CD14-positive monocyte (primary cell): Measurements from ENCODE around the gene NTM. TPM values are rescaled to one million over a fixed set of nuclear protein-coding genes. Genes with fewer than 3 reads are reported as not detected.

Experiments used
- DNase-seq, 3 donors: peaks; one replicate each; pipeline ENCODE4 v3.0.0-alpha.2; 2011 to 2022
- H2AFZ ChIP-seq: 2 replicates; pipeline ENCODE4 v1.6.0; 2012; ENCODE audit warnings: mild to moderate bottlenecking, low read depth, low read length, inconsistent platforms; ENCODE audit not compliant: insufficient read depth, poor library complexity, severe bottlenecking
- H3K27ac ChIP-seq, 2 donors: 1 replicate in 1 of 2; 2 replicates in 1 of 2; pipeline ENCODE4 v1.5.1; 2012 to 2013; ENCODE audit warnings: low read length in 2 of 2, control low read depth in 1 of 2, inconsistent platforms in 1 of 2, low read depth in 1 of 2, mild to moderate bottlenecking in 1 of 2
- H3K27me3 ChIP-seq, 2 donors: one replicate each; pipeline versions ENCODE4 v1.6.0 to v1.6.1; 2011 to 2013; ENCODE audit warnings: low read length in 2 of 2; ENCODE audit not compliant: control insufficient read depth in 2 of 2, insufficient read depth in 2 of 2
- H3K36me3 ChIP-seq, 2 donors: replicated peaks in 1 of 2; 1 replicate in 1 of 2; 2 replicates in 1 of 2; pipeline versions ENCODE4 v1.5.1 to v1.6.1; 2012 to 2013; ENCODE audit warnings: low read length in 2 of 2, control low read depth in 1 of 2, inconsistent platforms in 1 of 2, mild to moderate bottlenecking in 1 of 2; ENCODE audit not compliant: insufficient read depth in 2 of 2, control insufficient read depth in 1 of 2
- H3K4me1 ChIP-seq, 2 donors: 1 replicate in 1 of 2; 2 replicates in 1 of 2; pipeline versions ENCODE4 v1.5.1 to v1.6.1; 2012 to 2013; ENCODE audit warnings: low read length in 2 of 2, control low read depth in 1 of 2, inconsistent platforms in 1 of 2, mild to moderate bottlenecking in 1 of 2, moderate library complexity in 1 of 2; ENCODE audit not compliant: insufficient read depth in 2 of 2, control insufficient read depth in 1 of 2
- H3K4me2 ChIP-seq: replicated peaks from 2 replicates; pipeline ENCODE3; 2012; ENCODE audit warnings: low read length, moderate library complexity, mild to moderate bottlenecking; ENCODE audit not compliant: poor library complexity, severe bottlenecking; ENCODE audit errors: extremely low read depth
- H3K4me3 ChIP-seq, 3 experiments: fragments of 200-600 bp in 1 of 3; sonication (generic) in 1 of 3; replicated peaks in 1 of 3; 1 replicate in 2 of 3; 2 replicates in 1 of 3; pipeline ENCODE4 v1.5.1; 2011 to 2013; ENCODE audit warnings: low read length in 3 of 3, mild to moderate bottlenecking in 3 of 3, control low read depth in 2 of 3, low read depth in 2 of 3, inconsistent platforms in 1 of 3, moderate library complexity in 1 of 3
- H3K79me2 ChIP-seq: 2 replicates; pipeline ENCODE4 v1.6.0; 2012; ENCODE audit warnings: mild to moderate bottlenecking, control low read depth, inconsistent platforms, low read length, moderate library complexity; ENCODE audit not compliant: insufficient read depth
- H3K9ac ChIP-seq: 2 replicates; pipeline ENCODE4 v1.6.0; 2017; ENCODE audit warnings: low read length, mild to moderate bottlenecking; ENCODE audit not compliant: insufficient read depth, poor library complexity, severe bottlenecking
- H3K9me3 ChIP-seq, 2 donors: replicated peaks in 1 of 2; 1 replicate in 1 of 2; 2 replicates in 1 of 2; pipeline versions ENCODE4 v1.5.1 to v1.6.1; 2012 to 2013; ENCODE audit warnings: low read length in 2 of 2, control low read depth in 1 of 2; ENCODE audit not compliant: control insufficient read depth in 1 of 2, insufficient read depth in 1 of 2
- H4K20me1 ChIP-seq: 2 replicates; pipeline ENCODE4 v1.6.0; 2012; ENCODE audit warnings: mild to moderate bottlenecking, low read length, control low read depth, moderate library complexity; ENCODE audit not compliant: insufficient read depth
- H3K27ac Mint-ChIP-seq, 7 donors: one replicate each; pipeline ENCODE4 v1.8.0; 2020; ENCODE audit warnings: mild to moderate bottlenecking in 7 of 7, mixed read lengths in 7 of 7, moderate library complexity in 6 of 7, inconsistent platforms in 2 of 7
- H3K27me3 Mint-ChIP-seq, 3 donors: one replicate each; pipeline ENCODE4 v1.8.0; 2021 to 2022; ENCODE audit warnings: low read depth in 3 of 3, mild to moderate bottlenecking in 3 of 3, mixed read lengths in 3 of 3, moderate library complexity in 3 of 3, inconsistent platforms in 1 of 3
- H3K36me3 Mint-ChIP-seq, 2 donors: one replicate each; pipeline ENCODE4 v1.8.0; 2020; ENCODE audit warnings: mixed read lengths in 2 of 2, inconsistent platforms in 1 of 2, mild to moderate bottlenecking in 1 of 2
- H3K4me1 Mint-ChIP-seq: one replicate; pipeline ENCODE4 v1.8.0; 2020; ENCODE audit warnings: mild to moderate bottlenecking, mixed read lengths
- H3K4me3 Mint-ChIP-seq, 2 donors: one replicate each; pipeline ENCODE4 v1.8.0; 2020; ENCODE audit warnings: mild to moderate bottlenecking in 2 of 2, mixed read lengths in 2 of 2, moderate library complexity in 1 of 2
- H3K9me3 Mint-ChIP-seq, 7 donors: one replicate each; pipeline ENCODE4 v1.8.0; 2020 to 2022; ENCODE audit warnings: mixed read lengths in 7 of 7, mild to moderate bottlenecking in 6 of 7, moderate library complexity in 6 of 7, inconsistent platforms in 2 of 7
- CTCF ChIP-seq: fragments of 200-600 bp; IDR thresholded peaks from one replicate; pipeline ENCODE4 v1.8.0; 2022; ENCODE audit warnings: antibody characterized with exemption, mild to moderate bottlenecking
- WGBS: methylation state at CpG from one replicate; pipeline ENCODE4 v1.1.5; 2013; ENCODE audit warnings: missing lambda C conversion rate; ENCODE audit not compliant: insufficient coverage; 5-methylcytosine and 5-hydroxymethylcytosine counted together
- intact Hi-C, 2 donors: fragments of 100-400 bp; cut with micrococcal nuclease; formaldehyde crosslinking; loops; one replicate each; pipeline versions ENCODE4 v1.15.0 to v1.15.1; 2023
- polyA plus RNA-seq, 3 donors: library from polyadenylated mRNA; depleted of rRNA in 1 of 3; unstranded in 2 of 3; stranded (reverse) in 1 of 3; fragments of 300-500 nt in 2 of 3; fragments of >200 nt in 1 of 3; fragmentation: Illumina TruSeq in 2 of 3; gene quantifications; 1 replicate in 2 of 3; 2 replicates in 1 of 3; pipeline ENCODE4 v1.2.3, GENCODE V29; 2012 to 2021

NTM gene
- polyA plus RNA-seq, 3 donors: not detected

DNA sequence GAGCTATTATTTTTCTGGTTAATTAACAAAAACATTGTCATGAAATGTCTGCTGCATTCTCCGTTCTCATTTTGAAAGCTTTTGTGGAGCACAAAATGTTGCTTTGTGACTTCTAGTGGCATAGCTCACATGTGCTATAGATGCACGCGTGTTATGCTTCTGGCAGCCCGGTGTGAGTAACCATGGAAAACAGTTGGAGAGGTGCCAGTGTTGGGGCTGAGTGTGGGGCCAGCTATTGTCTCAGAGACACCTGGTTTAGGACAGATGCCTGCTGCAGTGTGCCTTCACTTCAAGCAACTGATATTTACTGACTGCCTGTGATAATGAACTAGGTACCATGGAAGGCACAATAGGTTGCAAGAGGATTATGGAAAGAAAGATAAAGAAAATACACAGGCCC is 760.6 kb downstream of the NTM start:
- no peaks in the 10 kb centered on the region for H3K79me2 ChIP-seq
- H3K4me3 Mint-ChIP-seq: no peak overlapping the region
- H3K4me1 Mint-ChIP-seq: no peaks in the 10 kb centered on the region
- H2AFZ ChIP-seq: no peak overlapping the region
- no peak overlapping the region for H3K27ac ChIP-seq
- H3K27ac Mint-ChIP-seq: no peak overlapping the region
- H4K20me1 ChIP-seq: no peaks in the 10 kb centered on the region
- TF ChIP-seq CTCF: no peak
- H3K9me3 Mint-ChIP-seq: peaks cover 0 to 3% (median 0%) of the 10 kb centered on the region in 7 donors
- H3K36me3 ChIP-seq: no peaks in the 10 kb centered on the region
- H3K27me3 ChIP-seq: no peaks in the 10 kb centered on the region
- H3K4me3 ChIP-seq: no peak overlapping the region
- H3K9ac ChIP-seq: no peak overlapping the region
- H3K9me3 ChIP-seq: no peaks in the 10 kb centered on the region
- peaks cover 9% of the 10 kb centered on the region in 2 donors for H3K4me1 ChIP-seq
- DNase-seq: no peak
- WGBS: 95% methylated on average over 4 of the region's 4 CpGs
- intact Hi-C loops: no loop called here
- no peaks in the 10 kb centered on the region for H3K36me3 Mint-ChIP-seq
- H3K27me3 Mint-ChIP-seq: peaks cover 3 to 27% (median 5%) of the 10 kb centered on the region in 3 donors
- H3K4me2 ChIP-seq: no peak overlapping the region

- Mint-ChIP-seq H3K9me3 (peaks cover 0 to 4% (median 0%) of the 10 kb centered on the region in 7 donors), H3K27ac (no peak overlapping the region), H3K27me3 (peaks cover 3 to 27% (median 7%) of the 10 kb centered on the region in 3 donors), H3K4me3 (no peak overlapping the region), H3K36me3 (no peaks in the 10 kb centered on the region), H3K4me1 (no peaks in the 10 kb centered on the region)
- Histone ChIP-seq H3K27ac (no peak overlapping the region), H3K9me3 (no peaks in the 10 kb centered on the region), H3K79me2 (no peaks in the 10 kb centered on the region), H3K4me2 (no peak overlapping the region), H3K9ac (no peak overlapping the region), H3K36me3 (no peaks in the 10 kb centered on the region), H2AFZ (no peak overlapping the region), H3K27me3 (no peaks in the 10 kb centered on the region), H4K20me1 (no peaks in the 10 kb centered on the region), H3K4me1 (peaks cover 0 to under 1% of the 10 kb centered on the region in 2 donors), H3K4me3 (no peak overlapping the region)
- intact Hi-C loops: no loop called here
- no peak for DNase-seq
- 20% methylated on average over 1 of the region's 9 CpGs for WGBS
- TF ChIP-seq CTCF: no peak
Observed at GRCh38 chr11:132131961-132132360, 761.5 kb downstream of the NTM start.
